GM23338 (cell line): ENCODE measurements around the gene GRM8. TPM values are rescaled to one million over a fixed set of nuclear protein-coding genes. Genes with fewer than 3 reads are reported as not detected.
"Not testable (repeated sequence)": the region's sequence is repeated elsewhere in the genome, so short reads cannot be mapped to it uniquely, and the experiment has no call there.

Experiments
- ATAC-seq: fragments of 200-7000 bp; cut with Tn5 transposase; 3 replicates; pipeline ENCODE4 v1.9.1; 2020
- DNase-seq: peaks from one replicate; pipeline ENCODE4 v3.0.0-alpha.2; 2015; ENCODE audit warnings: low spot score
- H2AFZ ChIP-seq: fragments of 200-600 bp; sonication (generic); 2 replicates; pipeline ENCODE4 v1.8.0; 2016; ENCODE audit warnings: antibody characterized with exemption, mild to moderate bottlenecking, moderate library complexity
- H3F3A ChIP-seq: fragments of 200-600 bp; sonication (generic); replicated peaks from 2 replicates; pipeline ENCODE4 v1.8.0; 2017; ENCODE audit warnings: antibody characterized with exemption, mixed run types, low read depth
- H3K27ac ChIP-seq: fragments of 200-600 bp; sonication (generic); 2 replicates; pipeline ENCODE4 v1.6.1; 2016; ENCODE audit warnings: low read depth
- H3K27me3 ChIP-seq: fragments of 200-600 bp; sonication (generic); 2 replicates; pipeline ENCODE4 v1.8.0; 2016; ENCODE audit warnings: mild to moderate bottlenecking, mixed run types, moderate library complexity; ENCODE audit not compliant: insufficient read depth
- H3K36me3 ChIP-seq: fragments of 200-600 bp; sonication (generic); 2 replicates; pipeline ENCODE4 v1.8.0; 2016; ENCODE audit warnings: mild to moderate bottlenecking; ENCODE audit not compliant: insufficient read depth
- H3K4me1 ChIP-seq: fragments of 200-600 bp; sonication (generic); 2 replicates; pipeline ENCODE4 v1.8.0; 2016; ENCODE audit warnings: mild to moderate bottlenecking, moderate library complexity; ENCODE audit not compliant: insufficient read depth
- H3K4me2 ChIP-seq: fragments of 200-600 bp; sonication (generic); 2 replicates; pipeline ENCODE4 v1.7.1; 2017; ENCODE audit warnings: mixed run types
- H3K4me3 ChIP-seq: fragments of 200-600 bp; sonication (generic); 2 replicates; pipeline ENCODE4 v1.6.1; 2016; ENCODE audit warnings: mixed run types
- H3K79me2 ChIP-seq: fragments of 200-600 bp; sonication (generic); replicated peaks from 2 replicates; pipeline ENCODE4 v1.8.0; 2017; ENCODE audit warnings: mild to moderate bottlenecking; ENCODE audit not compliant: insufficient read depth
- H3K9me2 ChIP-seq: fragments of 200-600 bp; sonication (generic); 2 replicates; pipeline ENCODE4 v1.8.0; 2017; ENCODE audit not compliant: insufficient read depth
- H4K20me1 ChIP-seq: fragments of 200-600 bp; sonication (generic); replicated peaks from 2 replicates; pipeline ENCODE4 v1.8.0; 2017; ENCODE audit warnings: mild to moderate bottlenecking; ENCODE audit not compliant: insufficient read depth
- H3K27ac Mint-ChIP-seq: 2 replicates; pipeline ENCODE4 v1.8.0; 2020; ENCODE audit warnings: inconsistent platforms, mild to moderate bottlenecking, moderate library complexity, mixed read lengths
- H3K27me3 Mint-ChIP-seq: 3 replicates; pipeline ENCODE4 v1.8.0; 2022; ENCODE audit warnings: low read depth, mild to moderate bottlenecking, moderate library complexity, mixed read lengths, inconsistent platforms; ENCODE audit not compliant: insufficient read depth, poor library complexity
- H3K36me3 Mint-ChIP-seq: 3 replicates; pipeline ENCODE4 v1.8.0; 2021; ENCODE audit warnings: low read depth, mild to moderate bottlenecking, inconsistent platforms, moderate library complexity, mixed read lengths
- H3K4me1 Mint-ChIP-seq: 3 replicates; pipeline ENCODE4 v1.8.0; 2020; ENCODE audit warnings: mild to moderate bottlenecking, inconsistent platforms, mixed read lengths
- H3K4me3 Mint-ChIP-seq: 3 replicates; pipeline ENCODE4 v1.8.0; 2021; ENCODE audit warnings: moderate library complexity, mild to moderate bottlenecking, inconsistent platforms, mixed read lengths
- H3K9me3 Mint-ChIP-seq: 3 replicates; pipeline ENCODE4 v1.8.0; 2020; ENCODE audit warnings: moderate library complexity, mild to moderate bottlenecking, inconsistent platforms, mixed read lengths
- CREB1 ChIP-seq: fragments of 250-450 bp; sonication (Bioruptor Pico); IDR thresholded peaks from 2 replicates; pipeline ENCODE4 v1.5.0; 2020; ENCODE audit warnings: low read depth, mild to moderate bottlenecking, moderate library complexity
- CTCF ChIP-seq, 2 experiments: fragments of 200-600 bp in 1 of 2; sonication (generic) in 1 of 2; conservative IDR thresholded peaks; 2 replicates each; pipeline versions ENCODE4 v1.5.1 to v1.6.1; 2016 to 2017; ENCODE audit warnings: antibody characterized with exemption in 2 of 2, low read depth in 2 of 2, mild to moderate bottlenecking in 2 of 2, moderate library complexity in 1 of 2
- ETS1 ChIP-seq: IDR thresholded peaks from 2 replicates; pipeline ENCODE4 v1.6.1; 2016; ENCODE audit warnings: antibody characterized with exemption
- EZH2 ChIP-seq: fragments of 200-600 bp; sonication (generic); IDR thresholded peaks from one replicate; pipeline ENCODE4 v1.8.0; 2017; ENCODE audit warnings: antibody characterized with exemption, mild to moderate bottlenecking, low read depth; ENCODE audit not compliant: unreplicated experiment
- EZH2phosphoT487 ChIP-seq: fragments of 200-600 bp; sonication (generic); IDR thresholded peaks from one replicate; pipeline ENCODE4 v1.8.1; 2018; ENCODE audit warnings: antibody characterized with exemption; ENCODE audit not compliant: unreplicated experiment
- JUNB ChIP-seq: IDR thresholded peaks from one replicate; pipeline ENCODE4 v1.6.1; 2016; ENCODE audit warnings: antibody characterized with exemption; ENCODE audit not compliant: unreplicated experiment
- NANOG ChIP-seq: IDR thresholded peaks from 2 replicates; pipeline ENCODE4 v1.6.1; 2016; ENCODE audit warnings: antibody characterized with exemption, borderline replicate concordance
- POLR2AphosphoS5 ChIP-seq: IDR thresholded peaks from 2 replicates; pipeline ENCODE4 v1.6.1; 2016; ENCODE audit warnings: antibody characterized with exemption, low read depth
- REST ChIP-seq: IDR thresholded peaks from one replicate; pipeline ENCODE4 v1.6.1; 2018; ENCODE audit warnings: antibody characterized with exemption; ENCODE audit not compliant: unreplicated experiment
- ZNF114 ChIP-seq: fragments of 250-450 bp; sonication (Bioruptor Pico); IDR thresholded peaks from 2 replicates; pipeline ENCODE4 v1.5.0; 2020; ENCODE audit warnings: mild to moderate bottlenecking, moderate library complexity
- ZNF331 ChIP-seq: fragments of 250-450 bp; sonication (Bioruptor Pico); IDR thresholded peaks from 2 replicates; pipeline ENCODE4 v1.5.0; 2020; ENCODE audit warnings: low read depth, mild to moderate bottlenecking, moderate library complexity
- polyA plus RNA-seq: library from polyadenylated mRNA; unstranded; fragments of >200 nt; fragmentation: Nextera tagmentation; extraction: Ambion mirVana; gene quantifications from 2 replicates; pipeline ENCODE4 v1.2.1, GENCODE V29; 2016
- total RNA-seq: library from RNA; depleted of rRNA; stranded (reverse); fragments of >200 nt; shearing (Covaris generic); gene quantifications from 2 replicates; pipeline ENCODE4 v1.2.3, GENCODE V29; 2014

GRM8 gene
- total and polyA plus RNA-seq, 2 experiments from 2014 or later: 1.9 to 6.6 TPM

- H3K36me3 Mint-ChIP-seq, H3K4me3 ChIP-seq, H3K9me2 ChIP-seq, H2AFZ ChIP-seq, DNase-seq, H3F3A ChIP-seq, H3K27me3 Mint-ChIP-seq, H3K4me3 Mint-ChIP-seq, H3K79me2 ChIP-seq, H3K27ac ChIP-seq, H3K9me3 Mint-ChIP-seq, H3K27ac Mint-ChIP-seq, H3K36me3 ChIP-seq, H4K20me1 ChIP-seq, H3K27me3 ChIP-seq: not testable (repeated sequence)
- peak; percentile 25; the same call in 1 of the 3 replicates for ATAC-seq
- H3K4me1 Mint-ChIP-seq: peaks cover 16% of the 10 kb centered on the region; the same call in 2 of the 3 replicates
- Histone ChIP-seq H3K4me1 (peaks cover 18% of the 10 kb centered on the region; the same call in 1 of the 2 replicates), H3K4me2 (0 out of 2 replicates have a peak overlapping the region, but pooled peaks have one; percentile 52)
Observed at GRCh38 chr7:126882730-126883129, 370.0 kb downstream of the GRM8 start.

GRCh38 chr7:126881908-126882307 is 370.8 kb downstream of the GRM8 start:
- not testable (repeated sequence) for H3K27ac Mint-ChIP-seq, H3K79me2 ChIP-seq, H3K4me2 ChIP-seq, H3K4me3 Mint-ChIP-seq, H3K27me3 Mint-ChIP-seq, H3K27ac ChIP-seq, H3K9me3 Mint-ChIP-seq, H3K36me3 ChIP-seq, H3K27me3 ChIP-seq, H3K9me2 ChIP-seq, H3K4me3 ChIP-seq, H3K36me3 Mint-ChIP-seq, H2AFZ ChIP-seq, H4K20me1 ChIP-seq, H3F3A ChIP-seq
- peak; percentile 9 for DNase-seq
- peaks cover 12% of the 10 kb centered on the region; the same call in 2 of the 3 replicates for H3K4me1 Mint-ChIP-seq
- ATAC-seq: peak; percentile 73
- peak; percentile 13 to 42; a peak in 2 of 4 replicates for TF ChIP-seq CTCF (conservative IDR thresholded peaks at IDR 0.05; ENCODE audit: low read depth in 2 of 2)
- H3K4me1 ChIP-seq: peaks cover 14% of the 10 kb centered on the region; the same call in 1 of the 2 replicates

GRCh38 chr7:126881315-126881714 is 371.4 kb downstream of the GRM8 start:
- Mint-ChIP-seq H3K9me3 (no peaks in the 10 kb centered on the region), H3K4me3 (no peak overlapping the region), H3K27me3 (peaks cover 2% of the 10 kb centered on the region), H3K4me1 (peaks cover 12% of the 10 kb centered on the region; the same call in 2 of the 3 replicates), H3K27ac (0 out of 2 replicates have a peak overlapping the region, but pooled peaks have one; percentile 44), H3K36me3 (no peaks in the 10 kb centered on the region)
- Histone ChIP-seq H3K4me2 (no peak overlapping the region), H3K79me2 (no peaks in the 10 kb centered on the region), H2AFZ (no peak overlapping the region), H3K4me1 (peaks cover 14% of the 10 kb centered on the region; the same call in 1 of the 2 replicates), H3K27me3 (no peaks in the 10 kb centered on the region), H4K20me1 (no peaks in the 10 kb centered on the region), H3K9me2 (no peaks in the 10 kb centered on the region), H3K36me3 (no peaks in the 10 kb centered on the region), H3K4me3 (no peak overlapping the region), H3F3A (no peaks in the 10 kb centered on the region), H3K27ac (no peak overlapping the region)
- ATAC-seq: peak; percentile 59
- DNase-seq: no peak
- TF ChIP-seq REST (no peak), JUNB (no peak), CREB1 (CRISPR knock-in tag) (no peak), NANOG (no peak), ETS1 (no peak), ZNF114 (CRISPR knock-in tag) (no peak), EZH2 (no peak), ZNF331 (CRISPR knock-in tag) (no peak), POLR2AphosphoS5 (no peak), EZH2phosphoT487 (no peak)
